Heart left ventricle (tissue), 13 donors: ENCODE measurements around the gene EPN2.

Source experiments
- POLR2A ChIP-seq, 2 donors: fragments of 450-650 bp; IDR thresholded peaks; one replicate each; pipeline ENCODE4 v1.6.1; 2017; ENCODE audit warnings: antibody characterized with exemption in 2 of 2, mild to moderate bottlenecking in 2 of 2, moderate library complexity in 2 of 2
- TF ChIP-seq, protein P1 (sequence below), 12 donors: fragments of 200-600 bp; sonication (generic) in 4 of 12; IDR thresholded peaks; one replicate each; pipeline versions ENCODE4 v1.5.0 to v1.8.0; 2018 to 2022; ENCODE audit warnings: antibody characterized with exemption in 12 of 12, mild to moderate bottlenecking in 5 of 12
- donor health status: ischemic (EF 13 %, LVEDD 7.1; RV severe dilation, severe dysfunction).
- donor health status: DM: no; HTN: yes; CAD: no.
- donor health status: DM: no; HTN: no; CAD: no.
- donor health status: ischemic (EF 25% LVEDD 6.9; RV normal size, moderate dysfunction).
- donor health status: ischemic (EF 25% LVEDD 5.7; RV mildly dilated, moderate dysfunction).
- donor health status: ischemic (EF 35%, LVEDD 5.7; RV mildly dilated, moderate dysfunction).
- donor health status: nonischemic (EF 11% LVEDD 7.7; RV severe dilation, severe dysfunction).
- donor health status: DM: yes; HTN: yes; CAD: no.
- donor health status: PGD.
- donor health status: ischemic (EF 29% LVEDD 5.4; RV normal size, mild dysfunction).
- donor health status: nonischemic (EF 23%, LVEDD 6.1; RV moderate dilation, normal function).

DNA sequence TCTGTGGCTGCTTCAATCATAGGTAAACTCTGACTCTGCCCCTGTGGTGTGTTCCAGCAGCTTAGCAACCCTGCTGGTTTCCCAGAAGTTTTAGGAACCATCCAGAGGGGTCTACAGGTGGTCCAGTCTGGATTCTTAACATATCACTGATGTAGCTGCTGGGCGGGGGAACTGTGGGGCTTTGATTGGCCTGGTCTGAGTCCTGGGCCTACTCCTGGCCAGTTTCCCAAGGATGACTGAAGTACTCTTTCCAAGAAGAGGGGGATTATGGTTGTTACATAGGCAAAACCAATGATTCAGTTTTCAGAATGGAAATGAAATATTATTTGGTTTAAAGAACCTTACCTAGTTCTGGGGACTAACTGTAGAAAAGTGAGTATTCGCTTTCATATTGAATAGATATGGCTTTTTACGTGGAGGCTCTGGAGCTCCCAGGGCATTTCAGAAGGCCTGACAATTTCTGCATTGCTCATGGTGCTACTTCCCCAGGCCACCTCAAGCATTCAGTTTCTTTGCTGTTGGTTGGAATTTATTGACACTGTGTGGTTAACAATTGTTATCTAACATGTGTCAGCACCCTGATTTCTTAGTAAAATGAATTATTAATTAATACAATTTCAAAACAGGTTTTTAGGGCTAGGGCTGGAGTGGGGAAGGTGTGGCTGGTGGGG is 38.4 kb downstream of the EPN2 start:
- TF ChIP-seq, protein P1, sequence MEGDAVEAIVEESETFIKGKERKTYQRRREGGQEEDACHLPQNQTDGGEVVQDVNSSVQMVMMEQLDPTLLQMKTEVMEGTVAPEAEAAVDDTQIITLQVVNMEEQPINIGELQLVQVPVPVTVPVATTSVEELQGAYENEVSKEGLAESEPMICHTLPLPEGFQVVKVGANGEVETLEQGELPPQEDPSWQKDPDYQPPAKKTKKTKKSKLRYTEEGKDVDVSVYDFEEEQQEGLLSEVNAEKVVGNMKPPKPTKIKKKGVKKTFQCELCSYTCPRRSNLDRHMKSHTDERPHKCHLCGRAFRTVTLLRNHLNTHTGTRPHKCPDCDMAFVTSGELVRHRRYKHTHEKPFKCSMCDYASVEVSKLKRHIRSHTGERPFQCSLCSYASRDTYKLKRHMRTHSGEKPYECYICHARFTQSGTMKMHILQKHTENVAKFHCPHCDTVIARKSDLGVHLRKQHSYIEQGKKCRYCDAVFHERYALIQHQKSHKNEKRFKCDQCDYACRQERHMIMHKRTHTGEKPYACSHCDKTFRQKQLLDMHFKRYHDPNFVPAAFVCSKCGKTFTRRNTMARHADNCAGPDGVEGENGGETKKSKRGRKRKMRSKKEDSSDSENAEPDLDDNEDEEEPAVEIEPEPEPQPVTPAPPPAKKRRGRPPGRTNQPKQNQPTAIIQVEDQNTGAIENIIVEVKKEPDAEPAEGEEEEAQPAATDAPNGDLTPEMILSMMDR (IDR thresholded peaks at IDR 0.05): no peak
- TF ChIP-seq POLR2A (IDR thresholded peaks at IDR 0.05): no peak
